SK-MEL-5 (cell line): Measurements from ENCODE around the gene TSPAN32. TPM values are rescaled to one million over a fixed set of nuclear protein-coding genes. Genes with fewer than 3 reads are reported as not detected.
A peak's percentile ranks its signal among the peaks of the same experiment; 100 is the strongest.

Experiments used
- DNase-seq: peaks from one replicate; pipeline ENCODE4 v3.0.0-alpha.2; 2016; ENCODE audit warnings: low read depth, low spot score
- in situ Hi-C: cut with HindIII; loops from 2 replicates; pipeline ENCODE4 v1.10.0; 2016; ENCODE audit warnings: low sequenced_read_pairs, high pct_unique_total_duplicates, low pct_unique_long_range_greater_than_20kb
- total RNA-seq: library from RNA; depleted of rRNA; stranded (reverse); fragments of >200 nt; shearing (Covaris generic); gene quantifications from 2 replicates; pipeline ENCODE4 v1.2.3, GENCODE V29; 2014

TSPAN32 gene
- total RNA-seq, 1 experiment from 2014 or later: not detected

DNA sequence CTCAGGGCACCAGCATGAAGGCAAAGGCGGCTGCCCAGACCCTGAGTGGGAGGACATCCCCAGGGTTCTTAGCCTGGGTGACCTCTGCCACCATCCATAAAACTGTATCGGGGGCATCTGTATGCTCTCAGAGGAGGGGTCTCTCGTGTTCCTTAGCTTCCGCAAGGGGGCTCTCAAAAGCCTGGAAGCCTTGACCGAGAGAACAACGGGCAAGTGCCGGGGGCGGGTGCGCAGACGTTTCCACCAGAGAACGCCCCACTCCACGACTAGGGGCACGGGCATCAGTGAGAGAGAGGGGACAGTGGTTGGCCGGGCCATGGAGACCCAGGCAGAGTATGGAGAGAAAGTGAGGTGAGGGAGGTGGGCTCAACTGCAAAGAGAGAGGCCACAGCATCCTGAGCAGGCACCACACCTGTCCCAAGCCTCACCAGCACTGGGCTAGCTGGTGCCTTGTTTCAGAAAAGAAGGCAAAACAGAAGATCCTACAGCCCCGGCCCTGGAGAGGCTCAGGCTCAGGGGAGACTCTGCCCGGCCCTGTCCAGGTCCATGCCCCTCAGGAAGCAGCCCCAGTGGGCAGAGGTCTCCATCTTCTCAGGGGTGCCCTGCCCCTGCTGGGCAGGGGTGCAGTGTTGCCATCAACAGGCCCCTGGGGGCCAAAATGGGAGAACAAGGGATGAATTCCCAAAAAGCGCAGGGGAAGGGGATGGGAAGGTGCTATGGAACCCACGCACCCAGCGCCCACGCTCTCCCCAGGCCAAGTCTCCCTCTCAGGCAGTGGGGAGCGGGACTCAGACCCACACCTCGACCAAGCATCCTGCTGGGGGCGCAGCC, 5.9 kb downstream of the TSPAN32 start:
- no peak for DNase-seq
- in situ Hi-C loops: no loop called here

DNA sequence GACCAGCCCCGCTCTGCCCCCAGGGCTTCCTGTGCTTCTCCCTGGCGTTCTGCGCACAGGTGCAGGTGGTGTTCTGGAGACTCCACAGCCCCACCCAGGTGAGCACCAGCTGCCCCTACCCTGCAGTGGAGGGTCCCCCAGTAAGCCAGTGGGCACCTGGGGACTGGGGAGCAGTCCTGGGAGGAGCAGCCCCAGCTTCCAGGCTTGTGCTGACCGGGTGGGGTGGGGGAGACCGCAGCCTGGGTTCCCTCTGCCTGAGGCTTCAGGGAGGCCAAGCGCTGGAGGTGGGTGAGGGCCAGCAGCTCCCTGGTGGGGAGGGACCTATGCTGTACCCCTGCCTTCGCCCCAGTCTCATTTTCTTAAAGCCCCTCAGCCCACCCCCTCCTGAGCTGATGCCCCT, 6.9 kb downstream of the TSPAN32 start:
- in situ Hi-C loops: no loop called here
- DNase-seq: no peak

DNA sequence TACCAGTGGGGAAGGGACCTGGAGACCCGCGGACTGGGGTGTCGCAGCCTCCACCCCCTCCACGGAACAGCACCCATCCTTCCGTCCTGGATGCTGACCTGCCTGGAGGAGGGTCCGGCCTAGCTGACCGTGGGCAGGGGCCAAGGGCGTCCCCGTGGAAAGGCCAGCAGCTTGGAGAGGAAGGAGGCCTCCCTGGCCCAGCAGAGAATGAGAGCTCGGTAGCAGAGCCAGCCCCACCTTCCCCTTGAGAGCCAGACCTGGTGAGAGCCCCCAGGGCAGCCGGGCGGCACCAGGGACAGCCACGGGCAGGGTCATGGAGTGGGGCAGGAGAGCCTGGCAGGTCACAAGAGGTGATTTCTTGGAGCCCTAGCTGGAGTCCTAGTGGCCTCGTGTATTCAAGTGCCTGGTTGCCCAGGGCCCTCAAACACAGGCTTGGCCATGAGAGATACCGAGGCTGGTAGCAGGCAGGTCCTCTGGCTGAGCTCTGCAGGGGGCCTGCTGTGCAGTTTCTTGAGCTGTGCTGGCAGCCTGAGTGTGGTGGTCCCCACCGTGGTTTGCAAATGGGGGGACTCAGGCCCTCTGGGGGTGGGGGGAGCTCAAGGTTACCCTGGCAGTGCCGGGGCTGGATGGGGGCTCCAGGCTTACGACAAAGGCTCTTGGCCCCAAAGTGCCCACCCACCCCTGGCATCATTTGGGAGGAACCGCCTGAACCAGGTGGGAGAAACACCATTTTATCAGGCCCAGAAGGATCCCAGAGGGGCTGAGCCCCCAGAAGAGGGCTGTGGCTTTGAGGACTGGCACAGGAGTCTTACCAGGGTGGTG, 7.6 kb downstream of the TSPAN32 start:
- no peak for DNase-seq
- in situ Hi-C loops: no loop called here

DNA sequence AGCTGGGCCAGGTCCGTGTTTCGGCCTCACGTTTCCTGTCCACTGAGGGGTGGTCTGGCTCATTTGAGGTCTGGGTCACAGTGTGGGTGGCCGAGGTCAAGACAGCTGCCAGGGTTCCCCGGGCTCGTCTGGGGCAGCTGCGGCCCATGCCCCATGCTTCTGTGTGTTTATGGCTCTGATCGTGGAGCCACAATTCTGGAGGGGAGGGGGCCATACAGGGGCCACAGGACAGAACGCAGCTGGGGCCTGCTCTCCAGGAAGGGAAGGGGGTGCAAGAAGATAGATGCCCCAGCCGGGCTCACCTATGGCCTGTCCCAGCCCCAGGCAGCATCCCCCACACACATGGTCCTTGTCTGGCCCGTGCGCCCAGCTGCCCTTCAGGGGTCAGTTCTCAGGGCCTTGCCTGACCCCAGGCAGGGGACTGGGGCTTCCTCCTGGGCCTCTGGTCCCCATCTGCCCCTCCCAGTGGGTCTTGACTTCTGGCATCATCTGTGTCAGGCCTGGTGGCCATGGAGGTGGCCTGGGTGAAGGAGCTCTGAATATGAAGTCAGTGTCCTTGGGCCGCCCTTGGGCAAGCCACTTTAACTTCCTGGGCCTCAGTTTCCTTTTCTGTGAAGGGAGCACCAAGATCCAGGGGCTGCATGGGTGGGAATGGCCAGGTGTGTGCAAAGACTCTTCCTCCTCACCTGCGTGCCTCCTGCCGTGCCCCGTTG, 8.4 kb downstream of the TSPAN32 start:
- in situ Hi-C loops: no loop called here

DNA sequence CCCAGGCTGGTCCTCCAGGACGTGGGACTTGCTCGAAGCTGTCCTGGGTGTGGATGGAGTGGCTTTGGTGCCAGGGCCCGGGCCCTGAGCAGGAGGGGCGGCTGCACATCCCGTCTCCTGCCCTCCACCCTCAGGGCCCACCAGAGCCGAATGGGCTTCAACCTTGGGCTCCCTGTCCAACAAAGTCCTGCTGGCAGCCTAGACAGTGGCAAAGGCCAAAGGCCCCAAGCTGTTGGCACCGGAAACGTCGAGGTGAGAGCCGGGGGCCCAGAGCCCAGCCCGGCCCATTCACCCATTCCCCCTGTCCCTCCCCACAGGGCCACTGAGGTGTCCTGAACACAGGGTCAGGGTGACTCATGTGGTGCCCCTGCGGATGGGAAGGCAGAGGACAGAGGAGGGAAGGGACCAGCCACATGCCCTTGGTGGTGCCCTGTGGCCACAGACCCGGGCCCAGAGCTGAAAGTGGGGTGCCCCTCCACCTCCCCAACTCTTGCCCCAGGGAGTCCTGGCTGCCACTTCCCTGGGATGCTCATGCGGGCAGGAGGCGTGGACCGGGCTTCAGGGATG, 9.1 kb downstream of the TSPAN32 start:
- in situ Hi-C loops: no loop called here
- no peak for DNase-seq

More for the DNA sequence above, 8.4 kb downstream of the TSPAN32 start:
- DNase-seq: no peak

DNA sequence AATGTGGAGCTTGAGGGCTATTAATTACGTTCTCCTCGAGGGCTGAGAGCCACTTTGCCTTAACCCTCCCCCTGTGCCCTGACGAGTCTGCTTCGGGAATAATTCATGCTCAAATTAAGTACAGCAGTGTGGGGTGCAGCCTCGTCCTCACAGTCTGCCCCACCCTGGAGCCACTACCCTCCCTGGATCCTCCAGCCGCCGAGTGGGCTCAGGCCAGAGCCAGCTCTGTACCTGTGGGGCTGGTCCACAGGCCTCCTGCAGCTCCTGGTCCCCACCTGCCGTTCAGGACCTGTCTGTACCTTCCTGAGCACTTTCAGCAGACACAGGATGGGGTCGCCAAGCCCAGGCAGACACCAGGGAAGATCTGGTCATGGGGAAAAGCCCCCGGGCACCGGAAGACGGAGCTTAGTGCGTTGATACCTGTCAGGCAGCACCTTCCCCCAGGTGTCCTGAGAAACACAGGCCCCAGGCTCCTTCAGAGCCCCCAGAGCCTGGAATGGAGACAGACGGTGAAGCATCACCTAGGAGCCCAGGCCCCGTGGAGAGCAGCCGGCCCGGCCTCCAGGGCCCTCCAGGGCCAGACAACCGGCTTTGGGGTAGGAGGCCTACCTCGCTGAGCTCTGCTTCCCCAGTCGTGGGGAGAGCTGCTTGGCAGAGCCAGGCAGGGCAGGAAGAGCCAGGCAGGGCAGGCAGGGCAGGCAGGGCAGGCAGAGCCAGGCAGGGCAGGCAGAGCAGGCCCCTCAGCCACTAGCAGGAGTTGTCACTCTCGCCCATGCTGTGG, 9.7 kb downstream of the TSPAN32 start:
- DNase-seq: no peak
- in situ Hi-C loops: no loop called here

DNA sequence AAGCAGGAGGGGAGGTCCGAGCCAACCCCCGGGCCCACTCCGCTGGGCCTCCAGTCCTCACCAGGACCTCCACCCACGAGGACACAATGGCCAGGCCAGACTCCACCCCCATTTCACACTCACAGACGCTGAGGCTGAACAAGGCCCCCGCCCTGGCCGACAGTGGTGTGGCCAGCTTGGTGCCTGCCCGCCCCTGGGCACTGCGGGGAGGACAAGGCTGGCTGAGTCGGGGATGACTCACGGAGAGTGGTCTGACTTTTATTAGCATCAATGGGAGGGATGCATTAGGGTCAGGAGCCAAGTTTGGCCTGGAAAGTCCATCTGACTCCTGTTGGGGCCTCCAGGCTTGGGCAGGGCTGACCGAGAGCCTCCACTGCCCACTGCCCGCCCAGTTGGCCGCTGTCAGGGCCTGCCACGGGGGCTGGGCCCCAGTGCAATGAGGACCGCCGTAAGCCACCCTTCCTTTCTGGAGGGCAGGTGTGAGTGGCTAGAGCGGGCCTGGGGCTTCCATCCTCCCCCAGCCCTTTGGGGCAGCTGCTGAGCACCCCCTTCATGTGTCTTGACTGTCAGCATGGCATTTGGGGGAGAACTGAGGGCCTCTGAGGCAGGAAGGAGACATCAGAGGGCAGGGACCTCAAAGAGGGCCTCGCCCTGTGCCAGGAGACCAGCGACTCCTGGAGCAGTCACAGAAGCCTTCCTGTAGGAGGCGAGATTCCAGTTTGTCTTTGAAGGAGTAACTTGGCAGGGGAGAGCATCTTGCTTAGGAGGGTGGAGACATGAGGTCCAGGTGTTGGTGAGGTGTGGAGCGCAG, 10.6 kb downstream of the TSPAN32 start:
- DNase-seq: no peak
- in situ Hi-C loops: no loop called here

DNA sequence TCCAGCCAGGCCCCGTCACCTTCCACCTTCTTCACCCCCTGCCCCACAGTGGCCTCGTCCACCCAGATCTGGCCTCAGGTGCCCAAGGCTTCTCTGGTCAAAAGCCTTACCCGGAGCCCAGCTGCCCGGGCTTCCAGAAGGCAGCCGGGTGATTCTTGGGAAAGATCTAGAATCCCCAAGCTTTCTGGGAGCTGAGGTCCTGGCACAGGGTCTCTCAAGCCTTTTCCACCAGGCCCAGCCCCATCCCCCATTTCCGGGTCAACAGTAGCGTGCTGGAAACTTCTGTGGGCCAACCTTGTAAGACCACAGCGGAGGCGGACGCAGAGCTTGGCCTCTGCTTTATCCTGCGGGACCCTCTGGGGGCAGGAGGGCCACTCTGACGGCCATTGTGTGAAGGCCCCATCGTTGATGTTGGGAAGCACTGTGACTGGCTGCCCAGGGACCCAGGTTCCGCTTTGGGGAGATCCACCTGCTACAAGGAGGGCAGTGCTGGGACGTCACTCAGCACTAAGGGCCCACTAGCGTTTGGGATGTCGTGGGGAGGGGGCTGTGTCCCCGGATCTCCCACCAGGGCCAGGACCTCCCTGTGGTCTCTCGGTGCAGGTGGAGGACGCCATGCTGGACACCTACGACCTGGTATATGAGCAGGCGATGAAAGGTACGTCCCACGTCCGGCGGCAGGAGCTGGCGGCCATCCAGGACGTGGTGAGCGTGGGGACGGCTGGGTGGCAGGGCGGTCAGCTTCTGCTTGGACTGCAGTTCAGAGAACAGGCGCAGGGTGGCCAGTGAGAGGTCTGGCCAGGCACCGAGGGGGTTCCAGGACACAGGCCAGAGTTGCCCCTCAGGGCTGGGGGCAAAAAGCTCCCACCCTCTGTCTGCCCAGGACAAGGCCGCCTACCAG, 11.5 kb downstream of the TSPAN32 start:
- no peak for DNase-seq

DNA sequence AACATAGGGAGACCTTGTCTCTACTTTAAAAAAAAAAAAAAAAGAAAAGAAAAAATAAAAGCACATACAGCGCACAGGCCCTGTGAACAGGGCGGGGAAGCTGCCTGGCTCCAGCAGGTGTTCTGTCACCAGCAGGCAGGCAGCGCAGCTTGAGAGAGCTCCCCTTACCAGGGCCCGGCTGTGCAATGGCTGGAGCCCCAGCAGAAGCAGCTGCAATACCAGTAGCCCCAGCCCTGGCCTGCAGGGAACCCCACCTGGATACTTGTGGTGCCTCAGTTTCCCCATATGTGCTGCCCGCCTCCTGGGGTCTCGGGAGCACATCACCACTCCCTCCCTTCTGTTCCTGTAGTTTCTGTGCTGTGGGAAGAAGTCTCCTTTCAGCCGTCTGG, 12.3 kb downstream of the TSPAN32 start:
- in situ Hi-C loops: no loop called here
- no peak for DNase-seq

More for the DNA sequence above, 11.5 kb downstream of the TSPAN32 start:
- in situ Hi-C loops: no loop called here

DNA sequence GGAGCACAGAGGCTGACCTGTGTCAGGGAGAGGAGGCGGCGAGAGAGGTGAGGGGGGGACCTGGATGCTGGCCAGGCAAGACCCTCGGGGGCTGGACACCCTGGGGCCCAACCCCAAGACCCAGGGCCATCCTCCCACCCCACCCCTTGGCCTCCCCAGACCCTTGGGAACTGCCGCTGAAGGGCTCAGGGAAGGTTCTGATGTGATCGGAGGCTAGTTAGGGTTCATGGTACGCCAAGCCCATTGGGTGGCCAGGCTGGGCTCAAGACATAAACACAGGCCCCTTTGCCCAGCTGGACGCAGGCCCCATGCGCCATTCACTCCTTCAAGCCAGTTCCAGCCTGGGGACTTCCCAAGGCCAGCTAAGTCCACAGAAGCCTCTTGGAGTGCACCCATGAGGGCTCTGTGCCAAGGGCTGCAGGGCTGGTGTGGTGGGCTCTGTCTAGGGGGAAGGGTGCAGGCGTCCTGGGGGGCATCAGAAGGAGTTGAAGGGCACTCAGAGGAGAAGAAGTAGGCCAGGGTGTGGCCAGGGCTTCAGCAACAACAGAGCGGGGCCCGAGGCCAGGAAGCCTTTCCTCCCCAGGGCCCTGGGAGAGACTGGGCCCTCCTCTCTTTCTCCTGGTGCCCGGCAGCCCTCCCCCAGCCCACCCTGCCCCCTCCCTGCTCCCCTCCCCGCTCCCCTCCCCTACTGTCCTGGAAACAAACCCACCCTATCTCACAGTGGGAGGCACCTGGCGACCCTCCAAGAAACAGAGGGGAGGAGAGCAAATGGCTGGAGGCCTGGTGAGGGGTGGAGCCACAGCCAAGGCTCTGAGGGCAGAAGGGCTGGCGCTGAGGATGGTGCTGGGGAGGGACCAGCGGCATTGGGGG, 12.9 kb downstream of the TSPAN32 start:
- in situ Hi-C loops: no loop called here
- DNase-seq: peak; percentile 10

DNA sequence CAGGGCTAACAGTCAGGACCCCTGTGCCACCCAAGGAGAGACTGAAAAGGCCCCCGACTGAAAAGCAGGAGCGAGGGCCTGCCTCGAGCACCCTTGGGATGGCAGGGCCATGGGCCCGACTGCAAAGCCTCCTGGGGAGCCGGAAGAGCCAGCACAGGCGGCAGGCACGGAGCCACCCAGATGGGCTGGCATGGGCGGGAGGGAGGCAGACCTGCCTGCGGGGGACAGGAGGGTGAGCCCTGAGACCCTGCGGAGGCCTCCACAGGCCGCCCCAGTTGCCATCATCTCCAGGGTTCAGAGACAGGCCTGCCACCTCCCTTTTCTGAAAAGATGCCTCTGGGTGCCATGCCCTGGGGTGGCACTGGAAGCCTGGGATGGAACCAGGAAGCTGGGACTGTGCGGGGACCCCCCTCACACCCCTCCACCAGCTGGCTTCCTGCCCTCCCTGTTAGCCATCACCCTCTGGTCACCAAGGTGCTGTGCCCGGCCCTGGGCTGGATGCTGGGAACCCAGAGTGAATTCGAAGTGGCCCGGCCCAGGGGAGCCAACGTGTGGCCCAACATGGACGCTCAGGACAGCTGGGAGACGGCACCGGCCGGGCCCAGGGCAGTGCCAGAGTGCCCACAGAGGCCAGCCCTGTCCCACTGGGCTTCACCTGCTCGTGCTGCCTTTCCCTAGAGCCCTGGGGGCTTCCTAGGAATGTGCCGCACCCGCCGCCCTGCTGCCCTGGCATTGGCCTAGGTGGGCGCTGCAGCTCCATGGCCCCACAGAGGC, 13.8 kb downstream of the TSPAN32 start:
- in situ Hi-C loops: no loop called here

DNA sequence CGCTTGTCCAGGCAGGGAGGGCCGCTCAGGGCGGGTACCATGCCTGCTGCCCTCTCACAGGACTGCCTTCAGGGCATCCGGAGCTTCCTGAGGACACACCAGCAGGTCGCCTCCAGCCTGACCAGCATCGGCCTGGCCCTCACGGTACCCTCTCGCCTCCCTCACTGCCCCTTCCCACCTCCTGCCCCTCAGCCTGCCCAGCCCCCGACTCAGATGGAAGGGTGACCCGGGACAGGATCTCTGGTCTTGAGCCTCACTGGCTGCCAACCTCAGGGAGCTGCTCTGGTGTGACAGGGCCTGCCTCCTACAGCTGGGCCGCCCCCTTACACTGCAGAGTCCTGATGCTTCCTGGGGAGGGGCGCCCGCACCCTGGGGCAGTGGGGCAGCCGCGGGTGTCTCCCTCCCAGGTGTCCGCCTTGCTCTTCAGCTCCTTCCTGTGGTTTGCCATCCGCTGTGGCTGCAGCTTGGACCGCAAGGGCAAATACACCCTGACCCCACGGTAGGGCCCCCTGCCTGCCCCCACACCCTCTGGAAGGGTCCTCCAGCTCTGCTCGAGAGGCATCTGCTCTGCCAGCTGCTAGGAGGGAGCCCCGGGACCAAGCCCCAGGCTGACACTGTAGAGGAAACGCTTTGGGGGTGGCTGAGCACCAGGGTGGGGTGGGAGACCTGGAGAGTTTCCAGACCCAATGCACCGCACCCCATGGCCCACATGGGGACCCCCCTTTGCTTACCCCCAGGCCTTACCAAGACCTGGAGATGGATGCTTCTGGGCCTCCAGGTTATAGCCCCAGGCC, 14.6 kb downstream of the TSPAN32 start:
- no peak for DNase-seq
- in situ Hi-C loops: no loop called here

More for the DNA sequence above, 13.8 kb downstream of the TSPAN32 start:
- no peak for DNase-seq

DNA sequence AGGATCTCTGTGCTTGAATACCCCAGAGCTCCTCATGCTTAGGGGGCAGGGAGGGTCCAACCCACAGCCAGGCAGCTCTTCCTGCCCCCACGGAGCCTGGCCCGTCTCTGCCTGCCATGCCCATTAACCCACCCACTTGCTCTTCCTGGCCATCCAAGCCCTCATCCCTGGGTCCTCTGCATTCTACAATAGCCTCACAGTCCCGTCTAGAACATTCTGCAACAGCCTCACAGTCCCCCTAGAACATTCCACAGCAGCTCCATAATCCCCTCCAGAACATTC, 15.1 kb downstream of the TSPAN32 start:
- in situ Hi-C loops: no loop called here
- no peak for DNase-seq
